GM21528 (cell line): ENCODE results near the gene PPP1R15B.

Experiments
- ATAC-seq: cut with Tn5 transposase; IDR thresholded peaks from one replicate; pipeline ENCODE4 v1.9.1; 2021; ENCODE audit warnings: mild to moderate bottlenecking, moderate library complexity; ENCODE audit not compliant: unreplicated experiment, low FRiP score

PPP1R15B gene

DNA sequence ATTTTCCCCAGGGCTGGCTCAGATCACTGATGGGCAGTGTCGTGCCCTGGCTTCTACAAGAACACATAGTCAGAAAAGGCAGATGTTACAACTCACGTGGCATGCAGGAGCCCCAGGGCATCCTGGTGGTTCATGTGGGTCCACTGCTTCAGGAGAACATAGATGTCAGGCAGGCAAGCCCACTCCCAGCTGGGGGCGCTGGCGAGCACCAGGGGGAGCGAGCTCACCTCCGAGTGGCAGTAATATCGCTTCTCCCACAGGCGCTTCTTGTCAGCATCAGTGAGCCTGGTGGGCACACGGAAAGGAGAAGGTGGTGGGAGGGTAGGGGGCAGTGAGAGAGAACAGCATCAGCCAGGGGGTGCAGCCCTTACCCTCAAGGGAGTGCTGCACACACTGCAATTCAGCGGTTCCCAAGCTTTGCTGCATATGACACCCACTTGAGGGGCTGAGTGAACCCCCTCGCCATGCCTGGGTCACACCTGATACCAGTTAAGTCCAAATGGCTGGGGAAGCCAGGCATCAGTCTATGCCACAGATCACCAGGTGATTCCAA is 34.3 kb upstream of the PPP1R15B start:
- no peak for ATAC-seq

DNA sequence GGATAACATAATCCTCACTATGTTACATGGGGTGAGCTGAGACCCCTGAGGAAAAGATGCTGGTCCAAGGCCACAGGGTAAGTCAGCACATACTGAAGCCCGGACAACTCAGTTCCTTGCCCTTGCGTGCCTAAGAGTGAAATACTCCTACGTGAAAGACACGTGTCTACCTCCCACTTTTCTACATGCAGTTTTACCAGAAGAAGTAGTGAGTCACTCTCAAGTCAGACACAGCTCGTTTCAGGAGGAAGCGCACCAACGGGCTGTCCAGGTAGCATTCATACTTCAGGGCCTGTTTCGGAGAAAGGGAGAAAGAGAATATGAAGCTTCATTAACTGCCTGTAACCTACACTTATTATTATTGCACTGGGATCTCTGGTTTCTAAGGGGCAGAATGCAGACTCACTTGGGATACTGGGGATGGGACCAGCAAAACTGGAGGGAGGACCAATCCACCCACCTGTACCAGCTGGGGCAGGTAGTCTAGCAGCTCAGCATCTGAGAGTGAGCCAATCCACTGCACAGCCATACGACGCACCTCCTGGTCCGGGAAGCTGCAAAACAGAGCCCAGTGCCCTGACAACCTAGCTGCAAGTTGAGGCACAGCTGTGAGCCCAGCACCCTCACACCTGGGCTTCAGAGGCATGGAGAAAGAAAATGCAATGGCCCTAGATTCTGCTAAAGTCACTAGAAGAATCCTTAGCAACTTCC is 32.4 kb upstream of the PPP1R15B start:
- ATAC-seq = no peak

DNA sequence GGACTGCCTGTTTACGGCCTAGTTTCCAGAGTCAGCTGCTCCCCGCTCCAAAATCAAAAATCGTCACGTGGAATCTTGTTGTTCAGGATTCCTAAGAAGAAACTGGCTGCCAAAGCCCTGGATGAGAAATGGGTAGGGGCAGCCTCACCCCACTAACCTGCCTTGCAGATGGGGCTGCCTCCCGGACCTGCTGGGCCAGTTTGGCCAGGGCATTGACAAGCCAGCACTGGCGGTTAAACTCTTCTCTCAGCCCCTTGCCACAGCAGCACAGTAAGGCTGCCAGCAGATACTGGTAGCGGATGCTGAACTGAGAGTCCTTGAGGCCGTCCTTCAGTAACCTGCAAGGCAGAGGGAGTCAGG is 31.6 kb upstream of the PPP1R15B start:
- ATAC-seq = no peak

DNA sequence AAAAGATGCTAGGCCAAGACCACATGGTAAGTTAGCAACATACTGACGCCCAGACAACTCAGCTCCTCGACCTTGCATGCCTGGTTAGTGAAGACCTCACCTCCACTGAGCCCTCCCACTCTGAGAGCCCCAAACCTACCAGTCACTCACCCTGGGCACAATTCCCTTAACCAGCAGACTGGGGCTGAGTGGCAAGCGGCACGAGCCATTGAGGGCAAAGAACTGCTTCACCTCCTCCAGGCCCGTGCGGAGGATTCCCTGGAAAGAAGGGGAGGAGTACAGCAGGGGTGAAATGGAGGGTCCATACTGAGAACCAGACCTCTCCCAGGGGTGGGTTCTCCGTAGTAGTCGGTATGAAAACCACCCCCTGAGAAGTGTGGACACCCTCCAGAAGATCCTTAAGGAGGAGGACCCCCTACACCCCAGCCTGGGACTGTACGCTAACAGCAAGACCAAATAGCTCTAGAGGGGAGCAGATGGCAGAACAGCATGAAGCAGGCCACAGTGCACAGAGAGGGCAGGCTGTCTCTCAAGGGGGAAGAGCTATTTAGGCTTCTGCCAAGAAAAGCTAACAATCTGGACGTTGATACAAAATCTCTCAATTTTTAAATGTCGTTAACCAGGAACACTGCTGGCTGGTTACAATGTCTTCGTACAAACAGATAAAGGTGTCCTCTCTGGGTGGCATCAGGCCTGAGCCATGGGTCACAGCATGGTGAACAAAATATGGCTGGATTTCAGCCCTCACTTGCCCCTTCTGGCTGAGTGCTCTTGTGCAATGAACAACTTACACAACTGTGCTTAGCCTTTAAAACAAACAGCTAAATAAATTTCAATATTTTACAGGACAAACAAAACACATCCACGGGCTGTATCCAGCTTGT is 31.0 kb upstream of the PPP1R15B start:
- ATAC-seq = no peak

DNA sequence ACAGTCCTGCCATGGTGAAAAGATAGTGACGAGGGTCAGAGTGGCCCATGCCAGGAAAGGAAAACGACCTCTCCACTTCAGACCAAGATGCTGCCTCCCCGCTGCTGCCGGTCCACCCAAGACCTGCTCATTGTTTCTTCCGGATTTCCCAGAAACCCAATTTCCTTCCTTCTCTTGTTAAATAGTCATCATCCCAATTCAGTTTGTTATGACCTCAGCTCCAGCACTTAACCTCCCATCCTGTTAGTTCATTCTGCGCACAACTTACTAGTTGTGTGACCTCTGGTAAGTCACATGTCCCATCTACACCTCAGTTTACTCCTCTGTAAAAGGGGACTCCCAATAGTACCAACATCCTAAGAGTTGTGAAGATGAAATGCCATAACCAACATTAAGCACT is 29.9 kb upstream of the PPP1R15B start:
- ATAC-seq = no peak

DNA sequence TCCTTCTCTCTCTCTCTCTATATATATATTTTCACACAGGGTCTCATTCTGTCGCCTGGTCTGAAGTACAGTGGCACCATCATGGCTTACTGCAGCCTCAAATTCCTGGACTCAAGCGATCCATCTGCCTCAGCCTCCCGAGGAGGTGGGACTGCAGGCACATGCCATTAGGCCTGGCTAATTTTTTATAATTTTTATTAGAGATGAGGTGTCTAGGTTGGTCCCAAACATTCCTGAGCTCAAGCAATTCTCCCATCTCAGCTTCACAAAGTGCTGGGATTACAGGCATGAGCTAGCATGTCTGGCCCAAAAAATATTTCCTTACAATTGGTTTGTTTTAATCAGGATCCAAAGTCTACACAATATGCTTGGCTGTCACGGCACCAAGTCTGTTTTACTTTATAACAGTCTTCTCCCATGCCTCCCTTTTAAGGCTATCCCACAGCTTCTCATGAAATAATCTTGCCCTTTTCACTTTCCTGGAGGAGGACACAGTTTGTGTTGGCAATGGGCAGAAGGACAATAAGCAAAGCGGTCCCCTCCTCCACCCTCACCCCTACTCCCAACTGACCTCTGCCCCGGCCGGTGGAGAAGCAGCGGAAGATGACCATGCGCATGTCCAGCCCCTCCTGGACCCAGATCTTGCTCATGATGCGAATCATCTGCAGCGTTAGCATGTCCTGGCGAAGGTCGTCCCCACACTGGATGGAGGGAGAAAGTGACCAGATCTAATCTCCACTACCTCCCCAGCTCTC is 28.2 kb upstream of the PPP1R15B start:
- no peak for ATAC-seq

DNA sequence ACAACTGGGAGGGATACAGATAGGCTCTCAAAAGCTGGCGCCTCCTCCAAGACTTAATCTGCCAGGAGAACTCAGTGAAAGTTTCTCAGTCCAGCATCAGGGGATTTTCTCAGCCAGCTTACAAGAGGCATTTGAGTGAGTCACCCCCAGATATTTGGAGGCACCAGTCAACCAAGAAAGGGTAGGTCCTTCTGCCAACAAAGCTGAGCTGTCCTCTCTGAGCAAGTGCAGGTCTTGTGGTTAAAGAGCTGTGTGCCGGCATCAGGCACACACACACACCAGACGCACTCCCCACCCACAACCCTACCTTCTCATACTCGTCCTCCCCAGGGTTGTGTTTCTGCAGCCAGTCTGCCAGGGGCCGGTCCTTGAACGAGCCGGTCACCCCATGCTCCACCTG is 27.0 kb upstream of the PPP1R15B start:
- no peak for ATAC-seq

DNA sequence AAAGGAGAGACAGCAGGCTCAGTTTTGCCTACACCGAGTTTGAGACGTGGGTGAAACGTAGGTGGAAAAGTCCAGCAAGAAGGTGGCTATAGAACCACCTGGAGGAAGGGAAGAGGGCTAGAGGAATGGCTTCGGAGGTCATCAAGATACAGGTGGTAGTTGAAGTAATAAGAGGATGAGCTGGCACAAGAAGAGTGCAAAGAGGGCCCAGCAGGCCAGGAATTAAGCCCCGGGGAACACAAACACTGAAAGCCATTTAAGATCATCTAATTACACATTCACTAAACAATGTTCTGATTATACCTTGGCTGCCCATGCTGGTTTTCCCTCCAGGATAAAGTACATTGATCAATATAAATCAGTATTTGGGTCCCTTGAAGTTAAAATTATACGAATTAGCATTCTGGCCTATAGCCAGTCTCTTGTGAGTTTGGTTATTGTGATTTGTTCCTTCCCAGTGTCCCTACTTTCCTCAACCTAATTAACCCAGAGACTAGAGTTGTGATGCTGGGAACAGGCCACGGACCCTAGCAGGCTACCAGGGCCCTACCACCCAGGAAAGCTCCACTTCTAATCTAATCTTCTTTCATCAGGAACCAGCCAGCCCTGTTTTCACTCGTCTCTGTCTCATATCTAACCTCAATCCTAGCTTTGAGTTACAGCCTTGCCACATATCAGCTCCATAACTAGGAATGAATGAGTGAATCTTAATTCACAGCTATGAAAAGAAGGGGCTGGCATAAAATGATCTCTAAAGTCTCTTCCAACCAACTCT is 26.4 kb upstream of the PPP1R15B start:
- ATAC-seq = no peak

DNA sequence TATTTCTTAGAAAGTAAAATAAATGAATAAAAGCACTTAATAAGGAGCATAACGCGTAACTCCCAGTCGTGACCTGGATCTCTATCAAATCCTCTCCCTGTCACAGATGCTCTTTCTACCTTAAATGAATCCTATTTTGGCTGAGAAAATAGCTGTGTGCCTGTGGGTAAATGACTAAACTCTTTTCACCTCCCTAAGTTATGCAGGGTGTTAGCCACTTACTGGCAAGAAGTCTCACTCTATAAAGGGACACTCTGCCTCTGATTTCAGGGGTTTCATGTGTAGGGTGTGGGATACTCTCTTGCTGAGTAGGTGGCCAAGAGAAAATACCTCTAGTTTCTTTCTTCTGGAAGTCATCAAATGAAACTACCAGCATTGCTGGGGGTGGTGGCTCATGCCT is 24.3 kb upstream of the PPP1R15B start:
- no peak for ATAC-seq

DNA sequence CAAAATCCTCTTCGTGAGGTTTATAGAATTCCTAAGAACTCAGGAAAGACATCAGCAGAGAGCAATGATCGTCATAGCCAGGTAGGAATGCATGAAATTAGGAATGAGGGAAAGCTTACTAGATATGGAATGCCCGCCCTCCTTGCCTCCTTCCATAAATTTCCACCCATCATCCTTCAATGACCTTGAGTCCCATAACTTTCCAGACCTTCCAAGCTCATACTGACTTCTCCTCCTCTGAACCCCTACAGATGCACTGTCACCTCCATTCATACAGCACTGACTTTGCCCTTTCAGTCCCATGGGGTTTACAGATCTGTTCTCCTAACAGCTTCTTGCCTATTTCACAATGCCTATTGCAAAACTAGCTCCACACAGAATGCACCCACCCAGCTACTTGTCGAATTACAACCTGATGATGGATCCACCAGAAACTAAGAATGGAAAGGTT is 23.8 kb upstream of the PPP1R15B start:
- no peak for ATAC-seq

DNA sequence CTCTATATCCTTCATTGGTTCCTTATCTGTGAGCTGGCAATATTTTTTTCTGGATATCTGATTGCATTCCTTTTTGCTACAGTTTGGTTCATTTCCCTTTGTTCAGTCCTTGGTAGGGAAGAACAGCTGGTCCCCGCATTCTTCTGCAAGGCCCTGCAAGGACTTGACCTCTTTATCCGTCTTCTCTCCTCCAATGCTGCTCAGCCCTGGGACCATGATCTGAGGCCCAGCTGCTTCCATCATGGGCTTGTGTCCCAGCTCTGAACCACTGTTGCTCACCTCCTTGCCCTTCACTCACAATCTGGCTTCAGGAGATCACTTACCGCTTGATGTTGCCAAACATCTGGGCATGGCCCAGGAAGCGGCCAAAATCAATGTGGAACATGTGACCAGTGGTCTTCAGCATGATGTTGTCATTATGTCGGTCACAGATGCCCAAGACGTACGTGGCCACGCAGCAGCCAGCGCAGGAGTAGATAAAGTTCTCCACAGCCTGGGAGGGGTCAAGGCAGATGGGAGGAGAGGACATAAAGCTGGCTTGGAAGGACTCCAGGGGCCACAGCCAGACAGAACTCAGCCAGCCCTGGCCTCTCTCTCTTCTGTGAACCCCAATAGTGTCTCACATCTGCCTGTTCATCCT is 22.6 kb upstream of the PPP1R15B start:
- no peak for ATAC-seq

DNA sequence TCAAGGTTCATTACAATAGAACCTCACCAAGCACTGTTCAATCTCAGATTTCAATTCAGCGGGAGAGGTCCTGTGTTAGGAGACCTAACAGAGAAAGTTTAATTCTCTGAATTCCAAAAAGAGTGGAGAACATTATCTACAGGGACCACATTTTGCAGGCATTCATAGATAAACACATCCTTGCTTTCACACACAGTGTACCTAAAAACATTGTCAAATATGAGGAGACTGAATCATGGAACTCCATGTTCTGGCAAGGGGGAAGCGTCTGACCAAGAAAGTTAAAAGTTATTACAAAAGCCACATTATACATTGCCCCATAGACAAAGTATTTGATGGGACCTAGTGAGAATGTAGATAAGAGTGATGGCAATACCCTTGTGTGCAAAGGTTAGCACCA is 21.1 kb upstream of the PPP1R15B start:
- ATAC-seq = no peak

DNA sequence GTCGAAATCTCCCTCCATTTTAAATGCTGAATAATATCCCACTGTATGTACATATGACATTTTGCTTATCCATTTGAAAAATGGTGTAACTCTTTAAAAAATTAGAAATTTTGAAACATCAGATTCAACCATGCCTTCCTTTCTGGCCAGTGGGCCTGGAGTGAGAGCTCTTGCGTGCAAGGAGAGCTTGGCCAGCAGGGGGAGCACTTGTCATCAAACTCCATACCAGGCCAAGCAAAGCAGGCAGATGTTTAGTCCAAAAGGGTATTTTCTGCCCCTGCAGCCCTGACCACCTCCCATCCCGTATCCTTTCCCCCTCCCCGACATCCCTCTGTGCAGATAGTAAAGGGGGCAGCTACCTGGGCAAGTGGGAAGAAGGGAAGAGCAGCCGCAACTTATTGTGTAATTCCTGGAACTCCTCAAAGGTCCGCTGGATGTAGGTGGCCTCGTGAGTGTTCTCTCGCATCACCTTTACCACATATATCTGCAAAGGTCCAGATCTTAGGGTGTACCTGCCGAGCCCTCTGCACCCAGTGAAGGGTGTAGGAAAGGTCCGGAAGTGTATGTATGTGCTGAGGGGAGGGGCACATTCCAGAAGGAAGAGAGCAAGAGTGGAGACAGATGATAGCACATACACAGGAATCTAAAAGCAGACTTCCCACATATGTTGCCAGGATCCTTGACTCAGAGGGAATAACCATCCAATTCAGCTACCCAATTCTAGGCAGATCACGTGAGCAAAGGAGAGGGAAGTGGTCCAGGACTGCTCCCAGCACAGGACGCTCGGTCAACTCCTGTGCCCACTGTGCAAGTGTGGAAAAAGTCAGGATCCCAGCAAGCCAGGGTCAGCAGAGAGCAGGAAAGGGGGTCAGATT is 19.9 kb upstream of the PPP1R15B start:
- ATAC-seq = no peak

DNA sequence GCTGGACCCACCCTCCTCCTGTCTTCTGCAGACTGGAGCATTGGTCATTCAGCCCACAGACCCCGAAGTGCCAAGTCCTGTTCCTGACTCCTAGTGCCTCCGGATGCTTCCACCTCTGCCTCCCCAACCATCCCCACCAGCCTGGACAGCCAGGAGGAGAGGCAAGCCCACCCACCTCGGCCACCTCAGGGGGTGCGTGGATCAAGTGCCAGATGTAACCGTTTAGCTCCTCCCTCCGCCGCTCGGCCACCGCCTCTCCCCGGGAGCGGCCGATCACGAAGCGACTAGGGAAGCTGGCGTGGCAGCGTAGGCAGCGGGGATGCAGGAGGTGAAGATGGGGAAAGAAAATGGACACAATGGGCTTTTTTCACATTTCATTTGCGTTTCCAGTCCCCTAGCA is 18.1 kb upstream of the PPP1R15B start:
- ATAC-seq = no peak

DNA sequence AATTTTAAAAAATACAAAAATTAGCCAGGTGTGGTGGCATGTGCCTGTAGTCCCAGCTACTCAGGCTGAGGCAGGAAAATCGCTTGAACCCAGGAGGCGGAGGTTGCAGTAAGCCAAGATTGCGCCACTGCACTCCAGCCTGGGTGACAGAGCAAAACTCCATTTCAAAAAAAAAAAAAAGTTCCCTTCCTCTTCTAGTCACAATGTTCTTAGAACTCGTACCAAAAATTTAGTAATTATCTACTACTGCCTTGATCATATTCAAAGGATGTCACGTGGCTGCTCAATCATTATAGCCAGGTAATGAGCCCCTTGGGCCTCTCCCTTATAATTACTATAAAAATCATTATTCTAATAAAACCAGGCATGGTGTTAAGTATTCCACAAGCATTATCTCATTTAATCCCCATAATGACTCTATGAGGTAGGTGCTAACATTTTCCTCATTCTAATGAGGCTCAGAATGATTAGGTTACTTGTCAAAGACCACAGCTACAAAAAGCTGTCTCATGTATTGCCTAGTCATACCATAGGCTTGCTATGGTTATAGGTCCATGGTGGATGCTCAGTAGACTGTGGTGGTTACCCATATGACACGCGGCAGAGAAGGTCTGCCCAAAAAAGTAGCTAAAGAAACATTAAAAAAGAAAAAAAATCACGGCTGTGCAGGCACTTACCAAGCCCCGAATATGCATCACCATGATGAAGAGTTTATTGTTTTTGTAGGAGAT is 15.5 kb upstream of the PPP1R15B start:
- ATAC-seq = no peak

DNA sequence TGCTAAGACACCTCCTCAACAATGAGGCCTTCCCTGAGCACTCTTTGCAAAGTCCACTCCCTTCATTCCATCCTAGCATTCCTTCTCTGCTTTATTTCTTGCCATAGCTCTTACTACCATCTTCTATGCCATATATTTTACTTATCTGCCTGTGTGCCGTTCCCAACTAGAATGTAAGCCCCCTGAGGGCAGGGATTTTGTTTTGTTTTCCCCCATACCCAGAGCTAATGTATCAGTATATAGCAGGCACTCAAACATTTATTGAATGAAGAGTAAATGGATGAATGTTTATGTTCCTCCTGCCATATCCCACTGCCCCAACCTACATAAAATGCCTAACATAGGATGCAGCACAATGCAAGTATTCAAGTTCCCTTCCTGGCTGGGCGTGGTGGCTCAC is 14.9 kb upstream of the PPP1R15B start:
- ATAC-seq = no peak

DNA sequence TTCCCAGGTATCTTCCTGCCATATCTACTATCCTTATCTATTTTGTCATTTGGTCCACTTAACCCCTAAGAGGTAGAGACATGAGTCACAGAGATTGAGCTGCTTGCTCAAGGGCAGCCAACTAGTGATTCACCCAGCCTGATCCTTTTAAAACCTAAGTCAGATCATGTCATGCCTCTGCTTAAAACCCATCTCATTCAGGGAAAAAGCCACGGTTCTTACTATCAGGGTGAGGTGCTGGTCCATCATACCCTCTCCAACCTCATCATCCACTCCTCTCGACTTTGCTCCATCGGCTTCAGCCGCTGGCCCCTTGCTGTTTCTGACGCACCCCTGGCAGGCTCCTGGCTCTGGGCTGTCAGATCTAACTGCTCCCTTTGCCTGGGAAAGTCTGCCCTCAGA is 14.4 kb upstream of the PPP1R15B start:
- no peak for ATAC-seq

DNA sequence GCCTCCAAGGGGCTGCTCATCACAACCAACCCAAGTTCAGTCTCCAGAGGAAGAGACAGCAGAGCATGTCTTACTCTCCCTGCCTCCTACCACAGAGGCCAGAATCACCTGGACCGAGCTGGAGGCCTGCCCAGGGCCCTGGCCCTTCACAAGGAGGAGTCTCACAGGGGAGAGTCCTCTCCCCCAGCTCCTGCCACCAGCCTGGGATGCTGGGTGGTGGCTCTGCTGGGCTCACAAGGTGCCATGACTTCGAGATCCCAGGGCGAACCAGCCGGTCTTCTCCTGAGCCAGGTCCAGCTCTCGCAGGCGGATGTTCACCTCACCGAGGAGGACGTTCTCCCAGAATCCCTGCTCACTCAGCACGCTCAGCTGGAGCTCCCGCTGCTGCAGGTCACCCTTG is 13.0 kb upstream of the PPP1R15B start:
- no peak for ATAC-seq
